Stimulated activated CD4-positive, alpha-beta T cell treated with anti-CD3 and anti-CD28 coated beads, Interleukin-15, amount 100 ng/mL, for 24 hours (primary cell): ENCODE data around the gene LAP3.

ENCODE experiments used
- DNase-seq: peaks from one replicate; pipeline ENCODE4 v3.0.0-alpha.2; 2020

Gene LAP3

GRCh38 chr4:17623451-17624001, 46.5 kb downstream of the LAP3 start:
- DNase-seq, result no peak

DNA sequence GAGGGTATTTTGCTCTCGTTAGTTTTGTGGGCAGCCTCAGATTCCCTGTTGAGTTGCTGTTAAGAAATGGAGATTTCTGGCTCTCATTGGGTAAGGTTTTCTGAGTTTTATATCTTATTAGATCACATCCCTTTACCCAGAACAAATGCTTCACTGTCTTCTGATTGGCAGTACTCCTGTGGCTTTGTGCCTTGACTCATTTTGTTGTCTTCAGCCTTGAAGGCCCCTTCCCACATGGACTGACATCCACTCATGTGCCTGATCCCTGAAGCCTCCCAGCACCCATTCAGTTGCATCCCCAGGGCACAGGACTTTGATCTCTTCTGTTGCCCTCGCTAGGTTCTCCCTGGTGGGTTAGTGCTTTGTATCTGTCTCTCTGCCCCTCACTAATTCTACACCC, 47.8 kb downstream of the LAP3 start:
- no peak for DNase-seq

- no peak for DNase-seq
Observed at GRCh38 chr4:17630228-17630627, 53.2 kb downstream of the LAP3 start.

GRCh38 chr4:17633600-17633999, 56.6 kb downstream of the LAP3 start:
- DNase-seq, result no peak

- DNase-seq, result no peak
Observed at GRCh38 chr4:17635056-17635455, 58.1 kb downstream of the LAP3 start.

DNA sequence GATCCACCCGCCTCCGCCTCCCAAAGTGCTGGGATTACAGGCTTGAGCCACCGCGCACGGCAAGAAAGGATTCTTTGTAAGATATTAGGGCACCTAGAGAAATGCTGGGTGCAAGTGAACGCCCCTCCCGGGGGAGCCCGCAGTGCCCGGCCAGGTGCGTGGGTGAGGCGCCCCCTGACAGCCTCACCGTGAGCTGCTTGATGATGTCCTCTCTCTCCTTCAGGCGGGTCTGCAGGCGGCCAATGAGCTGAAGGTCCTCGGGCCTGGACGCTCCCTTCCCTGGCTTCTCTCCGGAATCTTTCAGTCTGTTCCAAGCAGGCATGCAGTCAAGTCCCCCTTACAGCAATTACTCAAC, 59.3 kb downstream of the LAP3 start:
- DNase-seq, result no peak

DNA sequence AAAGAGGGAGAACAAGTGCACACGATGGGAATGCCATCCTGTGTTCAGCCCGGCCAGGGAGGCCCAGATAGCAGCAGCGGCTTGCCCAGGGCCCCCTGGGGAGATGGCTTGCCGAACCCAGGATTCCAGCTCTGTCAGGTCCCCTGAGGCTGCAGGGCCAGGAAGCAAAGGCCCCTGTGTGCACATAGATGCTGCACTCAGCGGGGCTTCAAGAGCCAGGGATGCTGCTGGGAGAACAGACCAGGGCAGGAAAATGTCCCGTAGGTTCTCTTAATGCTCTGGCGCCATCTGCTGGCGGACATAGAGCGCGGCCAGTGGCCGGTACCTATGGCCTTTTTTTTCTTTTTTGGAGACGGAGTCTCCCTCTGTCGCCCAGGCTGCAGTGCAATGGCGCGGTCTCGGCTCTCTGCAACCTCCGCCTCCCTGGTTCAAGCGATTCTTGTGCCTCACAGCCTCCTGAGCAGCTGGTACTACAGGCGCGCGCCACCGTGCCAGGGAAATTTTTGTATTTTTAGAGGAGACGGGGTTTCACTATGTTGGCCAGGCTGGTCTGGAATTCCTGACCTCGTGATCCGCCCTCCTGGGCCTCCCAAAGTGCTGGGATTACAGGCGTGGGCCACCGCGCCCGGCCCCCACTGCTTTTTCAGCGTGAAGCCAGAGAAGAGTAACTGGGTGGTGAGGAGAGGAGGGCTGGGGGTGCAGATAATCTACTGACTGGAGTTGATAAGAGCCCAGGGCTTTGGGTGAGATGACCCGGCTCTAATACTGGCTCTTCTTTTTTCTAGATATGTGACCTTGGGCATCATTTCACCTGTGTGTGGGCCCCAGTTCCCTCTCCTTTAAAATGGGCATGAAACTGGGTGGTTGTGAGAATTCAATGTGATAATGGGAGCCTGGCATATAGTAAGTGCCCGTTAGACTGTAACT, 60.0 kb downstream of the LAP3 start:
- DNase-seq, result peak; percentile 83

DNA sequence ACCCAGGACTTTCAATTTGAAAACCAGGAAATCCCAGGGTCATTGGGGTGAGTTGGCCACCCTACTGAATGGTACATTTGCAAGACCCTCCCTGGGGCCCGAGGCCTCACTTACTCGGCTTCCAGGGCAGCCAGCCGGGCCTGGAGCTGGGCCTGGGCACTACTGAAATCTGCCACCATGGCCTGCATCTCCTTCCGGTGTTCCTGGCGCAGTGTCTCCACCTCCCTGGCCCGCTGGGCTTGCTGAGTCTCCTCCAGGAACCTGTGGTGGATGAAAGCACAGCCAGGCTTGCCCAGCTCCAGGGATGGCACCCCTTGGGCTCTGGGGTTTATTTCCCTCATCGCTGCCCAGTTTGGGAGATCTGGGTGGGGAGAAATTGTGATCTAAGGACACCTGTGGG, 62.1 kb downstream of the LAP3 start:
- DNase-seq, result no peak

DNA sequence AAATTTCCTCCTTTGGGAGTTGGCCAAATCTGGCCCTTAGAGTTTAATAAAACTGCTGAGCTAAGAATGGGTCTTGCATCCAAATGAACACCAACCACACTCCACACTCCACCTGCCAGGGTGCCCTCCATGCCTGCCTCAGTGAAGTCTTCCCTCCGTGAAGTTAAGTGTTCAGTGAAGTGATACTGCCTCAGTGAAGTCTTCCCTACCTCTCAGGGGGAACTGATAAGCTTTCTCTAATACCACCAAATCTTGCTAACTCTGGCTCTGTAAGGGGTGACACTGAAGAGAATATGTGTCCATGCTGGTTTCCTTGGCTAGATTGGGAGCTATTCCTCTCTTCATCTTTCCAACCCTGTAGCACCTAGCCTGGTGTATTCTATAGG, 65.4 kb downstream of the LAP3 start:
- DNase-seq, result no peak

- no peak for DNase-seq
Observed at GRCh38 chr4:17646693-17647092, 69.7 kb downstream of the LAP3 start.

DNA sequence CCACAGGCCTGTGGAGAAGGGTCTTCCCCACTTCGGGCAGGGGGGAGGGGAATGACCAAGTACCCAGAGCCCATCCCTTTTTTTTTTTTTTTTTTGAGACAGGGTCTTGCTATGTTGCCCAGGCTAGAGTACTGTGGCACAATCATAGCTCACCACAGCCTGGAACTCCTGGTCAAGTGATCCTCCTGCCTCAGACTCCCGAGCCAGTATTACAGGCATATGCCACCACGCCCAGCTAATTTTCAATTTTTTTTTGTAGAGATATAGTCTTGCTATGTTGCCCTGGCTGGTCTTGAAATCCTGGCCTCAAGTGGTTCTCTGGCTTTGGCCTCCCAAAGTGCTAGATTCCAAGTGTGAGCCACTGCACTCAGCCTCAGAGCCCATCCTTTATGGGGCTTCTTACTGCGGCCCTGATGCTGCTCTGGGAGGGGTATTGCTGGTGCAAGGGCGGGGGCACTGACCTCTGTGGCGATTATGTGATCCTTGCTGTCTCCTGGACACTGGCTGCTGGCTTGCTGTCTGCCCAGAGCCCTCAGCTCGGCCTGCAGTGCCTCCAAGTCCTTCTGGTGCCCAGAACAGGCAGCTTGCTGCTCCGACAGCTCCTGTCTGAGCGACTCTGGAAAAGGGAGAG, 70.3 kb downstream of the LAP3 start:
- no peak for DNase-seq

DNA sequence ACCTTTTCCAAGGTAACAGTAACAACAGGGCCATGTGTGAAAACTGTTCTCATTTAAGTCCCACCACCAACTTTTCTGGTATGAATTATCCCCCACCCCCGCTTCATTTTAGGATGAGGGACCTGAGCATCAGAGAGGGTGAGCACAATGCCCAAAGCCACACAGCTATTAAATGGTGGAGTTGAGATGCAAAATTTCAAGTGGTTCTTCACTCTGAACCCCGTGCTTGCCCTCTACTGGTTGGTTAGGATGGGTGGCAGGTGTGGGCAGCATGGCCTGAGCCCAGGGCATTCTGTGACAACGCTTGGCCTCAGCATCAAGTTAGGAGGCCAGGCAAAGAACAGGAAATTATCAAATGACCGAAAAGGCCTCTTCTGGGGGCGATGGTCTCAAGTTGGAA, 70.9 kb downstream of the LAP3 start:
- no peak for DNase-seq

DNA sequence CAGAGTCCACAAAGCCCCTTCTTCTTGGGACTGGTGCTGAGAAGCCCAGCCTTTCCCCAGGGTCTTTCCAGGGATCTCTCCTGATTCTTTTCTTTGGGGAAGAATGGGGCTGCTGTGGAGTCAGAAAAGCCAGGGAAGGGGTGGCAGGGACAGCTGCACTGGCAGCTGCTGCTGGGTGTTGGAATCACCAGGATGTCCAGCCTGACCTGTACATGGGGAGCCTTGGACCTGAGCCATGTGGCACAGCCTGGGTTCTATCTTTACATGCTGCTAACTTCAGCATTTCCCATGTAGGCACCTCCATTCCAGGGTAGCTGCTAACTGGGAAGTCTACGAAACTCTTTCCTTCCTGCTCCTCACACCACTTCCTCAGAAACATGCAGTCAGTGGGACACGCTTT, 73.4 kb downstream of the LAP3 start:
- no peak for DNase-seq

DNA sequence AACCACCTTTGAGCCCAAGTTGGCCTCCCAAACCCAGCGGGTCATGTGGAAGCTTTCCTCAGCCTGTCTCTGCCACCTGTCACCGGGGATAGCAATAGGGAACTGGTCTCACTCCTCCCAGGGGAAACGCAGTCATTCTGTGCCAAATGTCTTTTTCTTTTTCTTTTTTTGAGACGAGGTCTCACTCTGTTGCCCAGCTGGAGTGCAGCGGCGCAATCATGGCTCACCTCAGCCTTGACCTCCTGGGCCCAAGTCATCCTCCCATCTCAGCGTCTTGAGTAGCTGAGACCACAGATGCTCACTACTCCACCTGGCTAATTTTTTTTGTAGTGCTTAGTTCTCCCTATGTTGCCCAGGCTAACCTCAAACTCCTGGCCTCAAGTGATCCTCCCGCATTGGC, 77.7 kb downstream of the LAP3 start:
- DNase-seq, result no peak

DNA sequence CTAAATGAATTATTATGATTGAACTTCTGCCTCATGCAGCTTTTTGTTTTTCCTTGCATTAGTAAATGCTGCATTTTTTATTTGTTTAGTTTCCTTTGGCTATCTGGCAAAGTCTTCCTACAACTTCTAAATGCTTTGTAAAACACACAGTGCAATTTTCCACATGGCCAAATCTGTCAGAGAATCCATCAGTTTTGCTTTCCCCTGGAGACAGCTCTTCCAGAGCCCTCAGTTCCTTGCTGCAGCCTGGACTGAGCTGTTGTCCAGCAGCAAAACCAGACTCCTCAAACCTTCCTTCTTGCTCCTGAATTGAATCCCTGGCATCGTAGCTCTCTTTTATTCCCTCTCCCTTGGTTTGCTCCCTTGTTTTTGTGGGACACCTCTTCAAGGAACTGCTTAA, 80.1 kb downstream of the LAP3 start:
- DNase-seq, result no peak
